Hepatocyte (in vitro differentiated cells): Measurements from ENCODE around the gene SNTB2. TPM values are rescaled to one million over a fixed set of nuclear protein-coding genes. Genes with fewer than 3 reads are reported as not detected.

Source experiments
- DNase-seq: peaks from one replicate; pipeline ENCODE4 v3.0.0-alpha.2; 2016; ENCODE audit warnings: low spot score
- H2AFZ ChIP-seq: fragments of 200-600 bp; sonication (generic); 2 replicates; pipeline ENCODE4 v1.6.0; 2016; ENCODE audit warnings: antibody characterized with exemption, mild to moderate bottlenecking
- H3K27ac ChIP-seq: fragments of 200-600 bp; sonication (generic); 2 replicates; pipeline ENCODE4 v1.5.1; 2016; ENCODE audit warnings: mild to moderate bottlenecking
- H3K27me3 ChIP-seq: fragments of 200-600 bp; sonication (generic); 2 replicates; pipeline ENCODE4 v1.6.1; 2016
- H3K36me3 ChIP-seq: fragments of 200-600 bp; sonication (generic); replicated peaks from 2 replicates; pipeline ENCODE4 v1.5.1; 2016; ENCODE audit warnings: low read depth; ENCODE audit not compliant: insufficient read depth
- H3K4me1 ChIP-seq: fragments of 200-600 bp; sonication (generic); 2 replicates; pipeline ENCODE4 v1.5.1; 2016; ENCODE audit warnings: mild to moderate bottlenecking, moderate library complexity; ENCODE audit not compliant: insufficient read depth
- H3K4me2 ChIP-seq: fragments of 200-600 bp; sonication (generic); 2 replicates; pipeline ENCODE4 v1.6.0; 2016
- H3K4me3 ChIP-seq: fragments of 200-600 bp; sonication (generic); 2 replicates; pipeline ENCODE4 v1.5.1; 2016; ENCODE audit warnings: mild to moderate bottlenecking
- H3K79me2 ChIP-seq: fragments of 200-600 bp; sonication (generic); 2 replicates; pipeline ENCODE4 v1.6.0; 2017; ENCODE audit warnings: mild to moderate bottlenecking
- H3K9me2 ChIP-seq: fragments of 200-600 bp; sonication (generic); replicated peaks from 2 replicates; pipeline ENCODE4 v1.6.0; 2017; ENCODE audit warnings: mild to moderate bottlenecking; ENCODE audit not compliant: insufficient read depth
- H3K9me3 ChIP-seq: fragments of 200-600 bp; sonication (generic); 2 replicates; pipeline ENCODE4 v1.5.1; 2016; ENCODE audit warnings: low read depth, mild to moderate bottlenecking
- H4K20me1 ChIP-seq: fragments of 200-600 bp; sonication (generic); 2 replicates; pipeline ENCODE4 v1.6.0; 2016; ENCODE audit warnings: mild to moderate bottlenecking; ENCODE audit not compliant: insufficient read depth, poor library complexity, severe bottlenecking
- EZH2 ChIP-seq: fragments of 200-600 bp; sonication (generic); IDR thresholded peaks from 2 replicates; pipeline ENCODE4 v1.6.1; 2016; ENCODE audit warnings: antibody characterized with exemption, mild to moderate bottlenecking, borderline replicate concordance
- EZH2phosphoT487 ChIP-seq: fragments of 200-600 bp; sonication (generic); IDR thresholded peaks from one replicate; pipeline ENCODE4 v1.6.1; 2018; ENCODE audit warnings: antibody characterized with exemption, mild to moderate bottlenecking, low read depth, moderate library complexity; ENCODE audit not compliant: unreplicated experiment, severe bottlenecking
- WGBS: methylation state at CpG from one replicate; pipeline ENCODE4 v1.1.6; 2016; ENCODE audit warnings: low lambda C conversion rate; ENCODE audit errors: missing lambda C conversion rate; 5-methylcytosine and 5-hydroxymethylcytosine counted together
- polyA plus RNA-seq: library from polyadenylated mRNA; unstranded; fragments of >200 nt; fragmentation: Nextera tagmentation; extraction: Ambion mirVana; gene quantifications from 2 replicates; pipeline ENCODE4 v1.2.1, GENCODE V29; 2016
- total RNA-seq: library from RNA; depleted of rRNA; stranded (reverse); fragments of >200 nt; gene quantifications from 2 replicates; pipeline ENCODE4 v1.2.3, GENCODE V29; 2014
- TF ChIP-seq, protein P1 (sequence below): fragments of 200-600 bp; sonication (generic); IDR thresholded peaks from 2 replicates; pipeline ENCODE4 v1.5.1; 2016; ENCODE audit warnings: antibody characterized with exemption, mild to moderate bottlenecking; ENCODE audit not compliant: poor library complexity

SNTB2 gene
- total and polyA plus RNA-seq, 2 experiments from 2014 or later: 21.5 to 36.7 TPM

- Histone ChIP-seq H3K27me3 (no peaks in the 10 kb centered on the region), H3K36me3 (no peaks in the 10 kb centered on the region), H4K20me1 (no peaks in the 10 kb centered on the region), H3K4me2 (no peak overlapping the region), H2AFZ (no peak overlapping the region), H3K4me1 (peaks cover 1% of the 10 kb centered on the region), H3K9me2 (no peaks in the 10 kb centered on the region), H3K79me2 (peaks cover 38% of the 10 kb centered on the region), H3K27ac (no peak overlapping the region), H3K9me3 (no peaks in the 10 kb centered on the region), H3K4me3 (no peak overlapping the region)
- TF ChIP-seq EZH2: no peak
- TF ChIP-seq, protein P1, sequence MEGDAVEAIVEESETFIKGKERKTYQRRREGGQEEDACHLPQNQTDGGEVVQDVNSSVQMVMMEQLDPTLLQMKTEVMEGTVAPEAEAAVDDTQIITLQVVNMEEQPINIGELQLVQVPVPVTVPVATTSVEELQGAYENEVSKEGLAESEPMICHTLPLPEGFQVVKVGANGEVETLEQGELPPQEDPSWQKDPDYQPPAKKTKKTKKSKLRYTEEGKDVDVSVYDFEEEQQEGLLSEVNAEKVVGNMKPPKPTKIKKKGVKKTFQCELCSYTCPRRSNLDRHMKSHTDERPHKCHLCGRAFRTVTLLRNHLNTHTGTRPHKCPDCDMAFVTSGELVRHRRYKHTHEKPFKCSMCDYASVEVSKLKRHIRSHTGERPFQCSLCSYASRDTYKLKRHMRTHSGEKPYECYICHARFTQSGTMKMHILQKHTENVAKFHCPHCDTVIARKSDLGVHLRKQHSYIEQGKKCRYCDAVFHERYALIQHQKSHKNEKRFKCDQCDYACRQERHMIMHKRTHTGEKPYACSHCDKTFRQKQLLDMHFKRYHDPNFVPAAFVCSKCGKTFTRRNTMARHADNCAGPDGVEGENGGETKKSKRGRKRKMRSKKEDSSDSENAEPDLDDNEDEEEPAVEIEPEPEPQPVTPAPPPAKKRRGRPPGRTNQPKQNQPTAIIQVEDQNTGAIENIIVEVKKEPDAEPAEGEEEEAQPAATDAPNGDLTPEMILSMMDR: no peak
- 93% methylated on average over 13 of the region's 13 CpGs for whole genome bisulfite sequencing
- DNase-seq: no peak
These were observed 133.7 kb downstream of the SNTB2 start for GRCh38 chr16:69320740-69321073.

DNA sequence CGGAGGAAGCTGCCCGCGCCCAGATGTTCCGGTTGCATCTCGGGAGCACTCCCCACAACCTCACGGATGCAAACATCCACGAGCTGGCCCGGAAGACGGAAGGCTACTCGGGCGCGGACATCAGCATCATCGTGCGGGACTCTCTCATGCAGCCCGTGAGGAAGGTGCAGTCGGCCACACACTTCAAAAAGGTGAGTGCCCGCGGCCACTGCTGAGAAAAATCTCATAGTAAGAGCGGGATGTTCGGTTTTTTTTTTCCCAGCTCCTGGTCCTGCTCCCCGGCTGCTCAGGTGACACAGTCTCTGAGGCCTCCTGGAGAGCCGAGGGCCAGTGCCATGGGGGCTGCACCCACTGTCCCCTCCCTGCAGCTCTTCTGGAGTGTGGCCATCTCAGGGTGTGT lies 134.1 kb downstream of the SNTB2 start:
- DNase-seq: no peak
- no peaks in the 10 kb centered on the region for H3K9me2 ChIP-seq

DNA sequence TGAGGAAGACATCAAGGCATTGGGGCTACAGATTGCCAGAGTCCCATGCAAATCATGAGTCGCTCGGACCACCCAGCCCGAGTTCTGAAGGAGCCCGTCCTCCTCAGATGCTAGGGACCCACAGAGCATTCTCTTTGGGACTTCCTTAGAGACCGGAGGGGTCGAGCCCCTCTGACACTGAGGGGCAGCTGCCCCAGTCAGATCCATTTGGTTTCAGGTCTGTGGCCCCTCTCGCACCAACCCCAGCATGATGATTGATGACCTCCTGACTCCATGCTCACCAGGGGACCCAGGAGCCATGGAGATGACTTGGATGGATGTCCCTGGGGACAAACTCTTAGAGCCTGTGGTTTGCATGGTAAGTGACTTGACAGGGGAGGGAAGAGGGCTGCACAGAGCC lies 135.4 kb downstream of the SNTB2 start:
- TF ChIP-seq, protein P1: no peak
- TF ChIP-seq EZH2phosphoT487 (no peak), EZH2 (no peak)
- Histone ChIP-seq H4K20me1 (no peaks in the 10 kb centered on the region), H3K4me3 (no peak overlapping the region), H2AFZ (no peak overlapping the region), H3K4me1 (peaks cover 14% of the 10 kb centered on the region), H3K9me2 (no peaks in the 10 kb centered on the region), H3K79me2 (peaks cover 45% of the 10 kb centered on the region), H3K27me3 (no peaks in the 10 kb centered on the region), H3K27ac (no peak overlapping the region), H3K4me2 (no peak overlapping the region), H3K9me3 (no peaks in the 10 kb centered on the region), H3K36me3 (no peaks in the 10 kb centered on the region)
- 96% methylated on average over 7 of the region's 7 CpGs for WGBS
- no peak for DNase-seq

More for the DNA sequence above, 134.1 kb downstream of the SNTB2 start:
- peaks cover 5% of the 10 kb centered on the region for H3K4me1 ChIP-seq
- H4K20me1 ChIP-seq: no peaks in the 10 kb centered on the region
- H3K36me3 ChIP-seq: no peaks in the 10 kb centered on the region
- TF ChIP-seq EZH2phosphoT487: no peak
- TF ChIP-seq, protein P1: no peak
- no peak for TF ChIP-seq EZH2
- no peak overlapping the region for H3K4me3 ChIP-seq
- no peaks in the 10 kb centered on the region for H3K9me3 ChIP-seq
- no peak overlapping the region for H3K27ac ChIP-seq
- H3K4me2 ChIP-seq: no peak overlapping the region
- no peak overlapping the region for H2AFZ ChIP-seq
- WGBS: 98% methylated on average over 22 of the region's 22 CpGs
- H3K27me3 ChIP-seq: no peaks in the 10 kb centered on the region
- H3K79me2 ChIP-seq: peaks cover 41% of the 10 kb centered on the region

- 96% methylated on average over 14 of the region's 14 CpGs for WGBS
- Histone ChIP-seq H3K9me2 (no peaks in the 10 kb centered on the region), H4K20me1 (peaks cover 3% of the 10 kb centered on the region), H3K4me1 (peaks cover 23% of the 10 kb centered on the region), H3K27ac (no peak overlapping the region), H3K79me2 (peaks cover 56% of the 10 kb centered on the region), H3K4me3 (no peak overlapping the region), H2AFZ (no peak overlapping the region), H3K4me2 (no peak overlapping the region), H3K27me3 (no peaks in the 10 kb centered on the region), H3K36me3 (no peaks in the 10 kb centered on the region), H3K9me3 (no peaks in the 10 kb centered on the region)
- no peak for DNase-seq
- TF ChIP-seq, protein P1: no peak
- TF ChIP-seq EZH2phosphoT487 (no peak), EZH2 (no peak)
These were observed 136.5 kb downstream of the SNTB2 start for GRCh38 chr16:69323415-69323814.
